ENCODE data around the gene CXCL12. TPM values are rescaled to one million over a fixed set of nuclear protein-coding genes. Genes with fewer than 3 reads are reported as not detected.
A peak's percentile ranks its signal among the peaks of the same experiment; 100 is the strongest.

The CXCL12 gene
- total RNA-seq, 1 donor from 2014 or later = 9.1 TPM

GRCh38 chr10:44385696-44386441 is 972 bp upstream of the CXCL12 start:
- no peak for DNase-seq (ENCODE audit: low read depth)

- DNase-seq (ENCODE audit: low read depth) = peak; percentile 41
Measured at GRCh38 chr10:44384601-44385025, 284 bp downstream of the CXCL12 start.

DNA sequence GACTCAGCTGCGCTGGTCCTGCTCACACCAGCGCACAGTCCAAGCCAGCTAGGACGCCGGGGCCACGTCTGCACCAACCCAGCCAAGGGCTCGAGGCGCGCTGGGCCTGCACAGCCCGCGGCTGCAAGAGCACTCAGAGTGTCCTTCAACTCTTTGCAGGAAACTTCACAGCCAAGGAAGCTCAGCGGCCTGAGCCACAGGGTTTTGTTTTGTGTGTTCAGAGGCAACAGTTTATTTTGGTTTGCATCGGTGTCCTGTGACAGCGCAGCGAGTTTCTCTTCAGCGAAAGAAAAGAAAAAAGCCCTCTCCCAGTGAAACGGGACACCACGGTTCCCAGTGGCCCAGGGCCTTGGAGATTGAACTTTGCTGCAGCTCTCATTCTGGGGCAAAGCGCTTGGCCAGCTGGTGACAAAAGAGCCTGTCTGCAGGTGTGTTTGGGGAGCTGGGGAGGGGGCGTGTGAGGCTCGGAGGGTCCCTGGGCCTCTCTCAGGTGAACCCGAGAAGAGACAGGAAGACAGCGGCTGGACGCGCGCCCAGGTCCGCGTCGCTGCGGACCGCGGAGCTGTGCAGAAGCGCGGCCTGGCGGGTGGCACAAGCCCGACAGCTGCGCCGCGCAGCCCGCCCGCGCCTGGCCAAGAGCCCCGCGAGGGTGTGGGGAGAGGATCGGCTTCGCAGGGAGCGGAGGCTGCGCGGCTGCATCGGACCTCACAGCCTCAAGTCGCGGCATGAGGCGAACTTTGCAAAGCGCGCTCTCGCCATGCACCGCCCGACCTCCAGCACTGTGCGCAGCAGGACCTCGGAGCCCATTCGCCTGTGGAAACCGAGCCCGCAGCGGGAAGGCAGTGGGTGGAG is 922 bp downstream of the CXCL12 start:
- peak; percentile 74 for DNase-seq (ENCODE audit: low read depth)

- DNase-seq (ENCODE audit: low read depth) = no peak
Measured at GRCh38 chr10:44382981-44383748, 1.7 kb downstream of the CXCL12 start.

DNA sequence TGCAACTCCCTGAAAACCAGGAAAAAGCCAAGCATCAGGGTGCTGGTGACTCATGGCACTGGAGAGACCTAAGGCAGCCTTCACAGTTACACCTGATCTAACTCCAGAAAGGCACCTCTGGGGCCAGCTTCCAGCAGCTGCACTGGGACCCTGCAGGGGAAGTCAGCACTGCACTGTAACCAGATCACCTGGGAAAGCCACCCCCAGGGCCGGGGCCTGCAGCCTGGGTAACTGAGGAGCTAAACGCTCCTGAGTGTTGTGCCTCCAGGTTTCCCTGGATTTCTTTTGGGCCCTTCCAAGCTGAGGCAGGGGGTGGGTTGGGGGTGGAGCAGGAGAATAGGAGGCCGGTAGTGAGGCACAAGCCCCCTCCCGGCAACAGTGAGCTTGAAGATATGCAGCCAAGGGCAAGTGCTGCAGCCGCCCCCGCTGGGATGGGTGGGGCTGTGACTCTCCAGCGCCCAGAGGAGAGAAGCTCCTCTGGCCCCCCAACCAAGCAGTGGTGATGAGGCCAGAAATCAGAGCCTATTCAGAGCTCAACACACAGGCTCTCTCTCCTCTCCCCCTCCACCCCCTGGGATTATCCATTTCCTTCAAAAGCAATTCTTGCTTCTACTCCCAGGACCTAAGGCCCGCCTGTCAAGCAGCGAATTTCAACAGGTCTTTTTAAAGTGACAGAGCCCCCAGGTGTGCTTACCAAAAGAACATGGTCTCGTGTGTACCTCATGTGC is 2.6 kb downstream of the CXCL12 start:
- DNase-seq (ENCODE audit: low read depth) = no peak

- peak; percentile 10 for DNase-seq (ENCODE audit: low read depth)
Measured at GRCh38 chr10:44380829-44381600, 3.9 kb downstream of the CXCL12 start.

- no peak for DNase-seq (ENCODE audit: low read depth)
Measured at GRCh38 chr10:44379907-44380306, 5.0 kb downstream of the CXCL12 start.

DNA sequence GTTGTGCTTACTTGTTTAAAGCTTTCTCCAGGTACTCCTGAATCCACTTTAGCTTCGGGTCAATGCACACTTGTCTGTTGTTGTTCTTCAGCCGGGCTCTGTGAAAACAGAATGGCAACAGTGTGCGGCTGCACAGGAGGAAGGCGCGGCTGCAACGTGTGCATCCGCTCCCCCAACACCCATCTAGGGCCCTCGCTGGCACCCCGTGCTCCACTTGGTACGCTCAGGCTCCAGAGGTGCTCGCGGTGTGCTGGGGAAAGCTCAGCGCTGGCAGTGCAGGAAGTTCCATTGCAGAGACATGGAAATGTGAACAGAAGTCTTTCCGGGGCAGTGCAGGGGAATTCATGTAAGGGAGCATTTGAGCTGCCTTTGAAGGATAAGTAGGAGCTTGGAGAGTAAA is 6.3 kb downstream of the CXCL12 start:
- DNase-seq (ENCODE audit: low read depth) = no peak

- no peak for DNase-seq (ENCODE audit: low read depth)
Measured at GRCh38 chr10:44377651-44378310, 7.1 kb downstream of the CXCL12 start.

DNA sequence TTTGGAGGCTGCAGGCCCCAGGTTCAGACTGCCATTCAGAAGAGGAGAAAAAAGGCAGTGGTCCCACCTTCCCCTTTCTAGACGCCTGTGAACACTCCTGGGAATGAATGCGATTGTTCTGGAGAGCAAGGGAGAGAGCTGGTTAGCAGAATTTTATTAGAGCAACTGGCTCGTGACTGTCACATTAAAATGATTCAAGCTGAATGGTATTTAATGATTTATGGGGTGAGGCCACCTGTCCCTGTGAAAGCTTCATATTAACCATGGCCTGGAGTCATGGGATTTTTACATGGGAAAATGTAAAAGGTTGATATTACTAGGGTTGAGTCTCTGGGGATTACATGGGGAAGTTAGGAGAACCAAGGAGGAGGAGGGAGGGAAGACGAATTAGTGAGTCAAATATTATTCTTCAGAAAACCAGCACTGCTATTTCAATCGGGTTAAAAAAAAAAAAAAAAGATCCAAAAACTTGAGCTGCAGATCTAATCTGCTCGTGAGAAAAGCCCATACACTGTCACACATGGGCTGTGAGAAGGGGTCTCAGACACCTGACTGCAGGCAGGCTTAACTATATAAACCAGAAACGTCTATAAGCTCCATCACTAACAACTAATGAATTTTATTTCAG is 8.3 kb downstream of the CXCL12 start:
- peak; percentile 87 for DNase-seq (ENCODE audit: low read depth)

GRCh38 chr10:44374155-44374554 is 10.7 kb downstream of the CXCL12 start:
- no peak for DNase-seq (ENCODE audit: low read depth)

- DNase-seq (ENCODE audit: low read depth) = no peak
Measured at GRCh38 chr10:44373341-44373995, 11.4 kb downstream of the CXCL12 start.

DNA sequence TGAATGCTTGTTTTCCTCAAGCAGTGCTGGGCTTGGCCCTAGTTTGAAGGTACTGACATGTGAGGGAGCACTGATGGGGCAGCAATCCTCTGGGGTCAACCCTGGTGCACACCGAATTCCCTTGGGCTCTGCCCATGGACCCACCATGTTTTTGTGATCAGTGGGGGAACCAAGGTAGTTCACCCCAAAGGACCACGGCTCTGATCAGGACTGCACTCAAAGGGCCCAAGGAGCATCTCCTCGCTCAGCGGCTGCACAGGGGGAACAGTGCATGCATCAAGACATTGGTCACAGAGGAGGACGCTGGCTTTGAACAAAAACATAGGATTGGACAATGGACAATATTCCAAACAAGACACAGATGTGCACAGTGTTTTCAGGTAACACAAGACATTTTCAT is 12.7 kb downstream of the CXCL12 start:
- no peak for DNase-seq (ENCODE audit: low read depth)

DNA sequence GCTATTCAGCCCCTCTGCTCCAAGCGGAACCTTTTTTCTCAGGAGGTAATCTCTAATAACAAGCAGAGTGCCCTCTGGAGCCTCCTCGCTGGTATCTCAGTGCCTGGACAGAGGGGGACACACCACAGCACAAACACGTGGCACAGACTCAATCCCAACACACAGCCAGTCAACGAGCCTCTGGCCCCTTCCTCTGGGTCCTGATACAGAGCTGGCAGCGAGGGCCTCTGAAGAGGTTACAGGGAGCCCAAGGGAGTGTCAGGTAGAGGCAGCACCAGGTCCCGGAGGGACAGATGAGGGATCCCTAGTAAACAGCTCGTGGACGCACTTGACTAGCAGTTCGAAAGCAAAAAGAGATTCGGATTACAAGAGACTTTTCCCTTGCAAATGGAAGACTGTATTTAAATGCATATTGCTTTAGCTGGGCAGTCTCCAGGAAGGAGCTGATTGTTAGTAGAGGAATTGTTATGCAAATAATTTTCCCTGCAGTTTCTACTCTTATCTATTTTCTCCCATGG is 14.1 kb downstream of the CXCL12 start:
- DNase-seq (ENCODE audit: low read depth) = no peak

DNA sequence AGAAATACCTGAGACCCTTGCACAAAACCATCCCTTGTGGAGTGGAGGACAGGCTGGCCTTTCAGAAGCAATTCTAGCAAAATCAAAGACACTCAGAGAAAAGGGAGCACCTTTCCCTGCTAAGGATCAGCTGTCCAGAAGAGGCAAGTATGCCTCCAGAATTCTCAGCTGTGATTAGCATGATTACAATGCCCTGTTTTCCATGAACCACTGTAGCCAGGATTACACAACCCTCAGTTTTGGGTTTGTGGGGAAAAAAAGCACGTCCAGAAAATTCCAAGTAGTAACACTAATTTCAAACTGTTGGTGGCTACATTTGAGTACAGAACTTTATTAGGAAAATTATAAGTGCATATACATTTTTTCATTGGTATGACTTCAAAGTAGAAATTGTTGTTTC is 15.0 kb downstream of the CXCL12 start:
- peak; percentile 51 for DNase-seq (ENCODE audit: low read depth)

- no peak for DNase-seq (ENCODE audit: low read depth)
Measured at GRCh38 chr10:44369296-44369695, 15.6 kb downstream of the CXCL12 start.

GRCh38 chr10:44368637-44369036 is 16.3 kb downstream of the CXCL12 start:
- DNase-seq (ENCODE audit: low read depth) = peak; percentile 49

DNA sequence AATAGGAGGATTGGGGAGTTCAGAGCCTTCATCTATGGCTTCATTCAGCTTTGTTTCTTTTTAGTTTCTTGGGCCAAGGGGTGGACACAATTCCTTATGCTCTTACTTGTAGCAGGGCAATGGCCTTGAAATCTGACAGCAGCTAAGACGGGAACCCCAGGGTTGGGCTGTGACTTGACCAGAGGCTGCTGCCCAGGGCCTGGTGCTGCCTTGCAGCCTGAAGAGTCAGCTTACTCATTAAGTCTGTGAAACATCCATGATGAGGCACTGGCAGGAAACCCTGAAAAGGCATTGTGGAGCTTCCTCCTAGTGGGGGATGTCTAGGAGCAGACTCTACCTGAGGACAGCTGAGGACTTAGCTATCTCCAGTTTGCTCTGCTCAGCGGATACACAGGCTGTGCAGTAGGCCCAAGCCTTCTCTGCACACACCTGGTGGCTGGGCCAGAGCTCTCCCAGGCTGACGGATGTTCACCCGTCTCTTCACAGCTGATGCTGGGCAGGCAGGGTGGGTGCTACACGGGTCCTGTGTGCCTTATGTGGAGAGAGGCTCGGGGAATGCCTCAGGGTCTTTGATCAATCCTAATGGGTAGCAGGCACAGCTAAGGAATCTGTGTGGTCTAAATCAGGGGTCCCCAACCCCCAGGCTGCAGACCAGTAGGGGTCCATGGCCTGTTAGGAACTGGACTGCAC is 17.8 kb downstream of the CXCL12 start:
- DNase-seq (ENCODE audit: low read depth) = no peak

Data from myocyte (in vitro differentiated cells).